Coronary artery (tissue), 2 donors: ENCODE results near the gene GNAO1.

Experiments used
- DNase-seq: peaks from one replicate; pipeline ENCODE4 v3.0.0-alpha.2; 2017; ENCODE audit warnings: low spot score
- H3K27ac ChIP-seq, 2 donors: fragments of 200-600 bp; sonication (generic); one replicate each; pipeline ENCODE4 v1.5.1; 2016 to 2019
- H3K4me3 ChIP-seq: fragments of 200-600 bp; sonication (generic); 2 replicates; pipeline ENCODE4 v1.5.1; 2016; ENCODE audit warnings: mild to moderate bottlenecking, moderate library complexity
- CTCF ChIP-seq: fragments of 200-600 bp; sonication (generic); IDR thresholded peaks from one replicate; pipeline ENCODE4 v1.5.1; 2019; ENCODE audit warnings: antibody characterized with exemption

GNAO1 gene

GRCh38 chr16:56355221-56355620, 163.9 kb downstream of the GNAO1 start:
- Histone ChIP-seq H3K27ac (no peak overlapping the region), H3K4me3 (no peak overlapping the region)
- DNase-seq = peak; percentile 52
- no peak for TF ChIP-seq CTCF

DNA sequence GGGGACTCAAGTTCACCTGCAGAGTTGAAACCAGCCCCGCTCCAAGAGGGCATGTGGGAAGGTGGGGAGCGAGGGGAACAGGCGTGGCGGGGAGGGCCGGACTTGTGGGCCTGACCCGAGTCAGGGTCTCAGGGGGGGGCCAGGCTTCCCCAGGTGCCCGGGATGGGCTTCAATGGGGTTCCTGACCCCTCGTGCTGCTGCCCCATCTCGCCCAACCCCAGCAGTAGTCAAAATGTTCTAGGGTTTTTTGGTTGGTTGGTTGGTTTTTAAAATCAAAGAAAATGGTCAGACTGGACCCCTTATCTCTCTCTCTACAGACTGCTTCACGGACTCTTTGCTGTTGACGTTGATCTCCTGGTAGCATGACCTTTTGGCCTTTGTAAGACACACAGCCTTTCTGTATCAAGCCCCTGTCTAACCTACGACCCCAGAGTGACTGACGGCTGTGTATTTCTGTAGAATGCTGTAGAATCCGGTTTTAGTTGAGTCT, 164.5 kb downstream of the GNAO1 start:
- TF ChIP-seq CTCF = no peak
- H3K4me3 ChIP-seq = peak overlapping the region; percentile 62

DNA sequence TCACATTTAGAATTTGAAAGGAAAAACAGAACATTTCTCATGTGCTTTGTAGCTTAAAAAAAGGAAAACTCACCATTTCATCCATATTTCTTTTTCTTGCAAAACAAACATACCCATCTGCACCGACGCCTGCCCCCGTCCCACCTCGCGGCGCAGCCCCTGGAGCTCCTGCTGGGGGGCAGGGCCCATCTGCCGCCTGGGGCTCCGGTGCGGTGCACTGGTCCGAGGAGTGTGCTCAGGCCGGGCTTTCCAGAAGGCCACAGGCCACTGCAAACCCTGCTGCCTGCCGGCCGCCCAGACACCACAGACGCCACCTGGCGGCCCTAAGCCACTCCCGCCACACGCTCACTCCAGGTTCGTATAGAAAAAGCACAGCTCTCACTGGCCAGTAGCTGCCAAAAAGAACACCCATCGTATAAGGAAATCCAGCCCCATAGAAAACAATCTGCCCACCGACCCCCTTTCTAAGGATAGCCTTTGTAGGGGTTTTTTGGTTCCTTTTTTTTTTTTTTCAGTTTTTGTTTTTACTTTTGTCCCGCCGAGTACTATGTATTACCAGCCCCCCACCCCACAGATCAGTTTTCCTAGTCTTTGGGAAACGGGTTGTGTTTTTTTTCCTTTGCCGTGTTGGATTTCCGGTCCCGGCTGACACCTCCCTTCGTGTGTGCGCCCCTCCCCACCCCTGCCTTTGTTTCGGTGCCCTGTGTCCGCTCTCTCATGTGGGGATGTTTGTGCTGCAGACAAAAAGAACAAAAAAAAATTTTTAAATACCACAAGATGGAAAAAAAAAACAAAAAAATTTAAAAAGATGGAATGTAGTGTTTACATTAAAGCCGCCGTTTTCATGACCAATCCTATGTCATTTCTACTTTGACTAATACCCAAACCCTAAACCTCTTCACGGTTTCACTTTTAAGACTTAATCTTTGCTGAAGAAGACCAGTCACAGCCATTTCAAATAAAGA, 165.3 kb downstream of the GNAO1 start:
- DNase-seq = peak; percentile 86
- TF ChIP-seq CTCF = peak; percentile 78
- Histone ChIP-seq H3K4me3 (peak overlapping the region; percentile 62), H3K27ac (peak overlapping the region; percentile 18 to 71)

More for the DNA sequence above, 164.5 kb downstream of the GNAO1 start:
- no peak for DNase-seq
- no peak overlapping the region for H3K27ac ChIP-seq

GRCh38 chr16:56357241-56357764, 166.0 kb downstream of the GNAO1 start:
- peak overlapping the region; percentile 62 for H3K4me3 ChIP-seq
- peak overlapping the region; percentile 71 to 78 for H3K27ac ChIP-seq
- DNase-seq = peak; percentile 73
- TF ChIP-seq CTCF = no peak

DNA sequence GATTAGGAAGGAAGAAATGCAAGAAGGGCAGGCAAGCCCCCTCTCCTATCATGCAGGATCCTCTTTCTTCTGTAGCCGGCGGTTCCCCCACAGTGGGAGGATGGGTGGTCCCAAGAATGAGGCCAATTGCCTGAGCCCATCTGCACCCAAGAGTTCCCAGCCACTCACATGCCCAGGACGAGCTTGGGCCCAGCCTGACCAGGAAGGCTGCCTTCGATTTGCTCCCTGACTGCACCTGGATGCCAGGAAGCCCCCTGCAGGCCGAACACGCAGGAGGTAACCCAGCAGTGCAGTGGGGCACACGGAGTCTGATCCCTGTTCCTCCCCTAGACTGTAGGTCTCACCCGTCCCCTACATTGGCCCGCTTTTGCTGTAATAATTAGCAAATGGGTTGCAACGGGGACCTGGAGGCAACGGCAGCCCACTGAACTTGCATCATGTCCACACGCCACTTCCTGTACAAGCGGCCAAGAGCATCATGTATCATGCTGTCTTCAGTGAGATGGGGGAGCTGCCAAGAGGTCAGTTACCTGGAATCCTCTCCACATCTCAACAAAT, 166.6 kb downstream of the GNAO1 start:
- no peak overlapping the region for H3K4me3 ChIP-seq
- TF ChIP-seq CTCF = no peak
- H3K27ac ChIP-seq = peak overlapping the region; percentile 71 to 78

GRCh38 chr16:56360117-56361008, 169.1 kb downstream of the GNAO1 start:
- no peak overlapping the region for H3K4me3 ChIP-seq
- DNase-seq = no peak
- H3K27ac ChIP-seq = no peak overlapping the region
- no peak for TF ChIP-seq CTCF

More for the DNA sequence above, 166.6 kb downstream of the GNAO1 start:
- no peak for DNase-seq
